ENCODE measurements around the gene POR.
"Not testable (repeated sequence)": the region's sequence is repeated elsewhere in the genome, so short reads cannot be mapped to it uniquely, and the experiment has no call there.

Gene POR

DNA sequence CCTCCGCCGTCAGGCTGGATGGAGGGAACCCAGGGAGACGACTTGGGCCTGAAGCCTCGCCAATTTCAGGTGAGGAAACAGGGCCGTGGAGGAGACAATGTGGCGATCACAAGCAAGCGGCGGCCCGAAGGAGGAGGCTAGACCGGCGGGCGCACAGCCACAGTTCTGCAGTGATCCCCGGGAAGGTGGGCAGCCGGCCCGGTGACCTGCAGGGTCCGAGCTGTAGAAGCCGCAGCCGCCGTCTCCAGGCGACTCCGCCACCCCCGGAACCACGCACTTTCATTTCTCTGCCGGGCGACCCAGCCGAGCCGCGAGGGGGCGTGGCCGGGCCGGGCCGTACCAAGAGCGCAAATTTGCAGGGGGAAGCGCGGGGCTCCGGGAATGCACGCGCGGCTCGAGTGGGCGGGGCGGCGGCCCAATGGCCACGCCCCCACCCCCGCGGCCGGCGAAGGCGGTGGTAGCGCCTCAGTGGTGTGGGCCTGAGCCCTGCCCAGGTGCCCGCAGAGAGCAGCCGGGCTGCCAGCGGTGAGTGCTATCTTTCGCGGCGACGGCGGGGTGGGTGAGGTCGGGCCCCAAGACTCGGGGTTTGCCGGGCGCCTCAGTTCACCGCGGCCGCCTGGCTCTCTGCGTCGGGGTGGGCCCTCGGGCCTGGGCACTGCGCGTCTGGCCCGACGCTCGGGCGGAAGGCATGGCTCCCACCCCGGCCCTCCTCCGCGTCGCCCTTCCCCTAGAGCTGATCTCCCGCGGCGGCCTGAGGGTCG, at the start of gene POR:
POR (plus strand) TSS at position 501 of the 761 bp plus-strand sequence. CDS start 38,847 bp downstream, outside the sequence.
- DNase-seq = peak; percentile 94 to 97 (median 96)

DNA sequence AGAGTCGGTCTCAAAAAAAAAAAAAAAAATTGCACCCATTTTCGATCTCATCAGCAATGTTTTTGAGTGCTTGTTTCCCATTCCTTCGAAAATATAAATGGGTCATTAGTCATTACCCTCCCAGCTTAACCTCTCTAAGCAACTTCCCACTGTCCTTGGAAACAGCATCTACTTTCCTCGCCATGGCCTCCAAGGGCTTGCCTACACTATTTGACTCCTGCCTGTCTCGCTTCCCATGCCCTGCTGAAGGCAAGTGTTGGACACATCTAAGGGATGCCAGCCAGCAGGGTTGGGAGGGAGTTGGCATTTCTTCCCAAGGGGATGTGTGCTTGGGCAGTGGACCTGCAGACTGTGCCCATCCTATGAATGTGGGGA, 48.9 kb upstream of the POR start:
- no peak for DNase-seq

DNA sequence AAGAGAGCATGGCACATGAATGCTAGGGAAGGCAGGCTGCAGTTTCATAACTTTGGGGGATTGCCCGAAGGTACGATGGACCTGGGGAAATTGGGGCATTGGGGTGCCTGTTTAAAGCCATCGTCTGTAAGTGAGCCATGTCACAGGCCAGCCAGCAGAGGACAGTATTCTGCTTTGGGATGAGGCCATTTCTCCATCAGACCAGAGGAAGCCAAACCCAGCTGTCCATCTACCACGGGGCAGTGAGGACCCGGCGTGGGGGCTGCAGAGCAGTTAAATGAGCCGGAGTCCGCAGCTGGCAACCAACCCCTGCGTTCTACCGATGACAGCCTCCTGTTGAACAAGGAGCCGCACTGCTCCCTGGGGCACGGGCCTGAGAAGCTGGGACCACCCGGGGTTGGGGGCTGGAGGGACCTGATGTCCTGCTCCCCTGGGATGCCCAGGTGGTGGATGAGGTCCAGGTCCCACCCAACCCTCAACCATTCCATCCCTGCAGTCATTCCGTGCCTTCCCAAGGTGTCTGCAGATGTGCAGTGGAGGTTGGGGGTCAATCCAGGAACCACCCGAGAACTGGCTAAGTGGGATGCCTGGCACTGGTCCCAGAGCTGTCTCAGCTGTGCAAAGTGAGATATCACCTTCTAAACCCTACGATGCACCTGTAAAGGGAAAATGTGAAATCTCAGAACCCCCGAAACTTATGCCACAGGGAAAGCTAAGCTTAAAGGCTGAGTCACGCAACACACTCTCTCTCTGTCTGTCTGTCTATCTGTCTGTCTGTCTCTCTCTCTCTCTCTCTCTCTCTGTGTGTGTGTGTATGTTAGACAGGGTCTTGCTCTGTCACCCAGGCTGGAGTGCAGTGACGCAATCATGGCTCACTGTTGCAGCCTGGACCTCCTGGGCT, 48.2 kb upstream of the POR start:
- DNase-seq = peak in 2 of 4 experiments; percentile 13 to 20

DNA sequence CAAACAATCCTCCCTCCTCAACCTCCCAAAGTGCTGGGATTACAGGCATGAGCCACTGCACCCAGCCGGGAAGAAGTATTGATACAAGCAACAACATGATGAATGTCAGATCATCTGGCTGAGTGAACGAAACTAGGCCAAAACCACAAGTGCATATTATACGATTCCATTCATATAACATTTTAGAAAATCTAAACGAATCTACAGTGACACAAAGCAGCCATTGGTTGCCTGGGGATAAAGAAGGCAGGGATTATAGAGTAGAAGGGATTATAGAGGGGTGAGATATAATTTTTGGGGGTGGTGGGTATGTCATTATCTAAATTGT, 47.6 kb upstream of the POR start:
- no peak for DNase-seq

DNA sequence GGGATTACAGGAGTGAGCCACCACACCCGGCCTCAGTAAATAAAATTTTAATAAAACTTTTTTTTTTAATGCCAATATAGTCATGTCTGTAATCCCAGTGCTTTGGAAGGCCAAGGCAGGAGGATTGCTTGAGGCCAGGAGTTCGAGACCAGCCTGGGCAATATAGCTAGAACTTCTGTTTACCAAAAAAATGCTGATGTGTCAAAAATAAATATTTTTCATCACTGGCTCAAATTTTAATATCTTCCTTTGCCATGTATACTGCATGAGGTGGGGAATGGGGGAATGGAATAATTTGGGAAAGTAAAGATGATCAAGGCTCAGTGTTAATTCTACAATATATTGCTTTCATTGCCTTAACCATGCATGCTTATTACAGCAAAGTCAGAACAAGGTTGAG, 46.8 kb upstream of the POR start:
- no peak for DNase-seq

DNA sequence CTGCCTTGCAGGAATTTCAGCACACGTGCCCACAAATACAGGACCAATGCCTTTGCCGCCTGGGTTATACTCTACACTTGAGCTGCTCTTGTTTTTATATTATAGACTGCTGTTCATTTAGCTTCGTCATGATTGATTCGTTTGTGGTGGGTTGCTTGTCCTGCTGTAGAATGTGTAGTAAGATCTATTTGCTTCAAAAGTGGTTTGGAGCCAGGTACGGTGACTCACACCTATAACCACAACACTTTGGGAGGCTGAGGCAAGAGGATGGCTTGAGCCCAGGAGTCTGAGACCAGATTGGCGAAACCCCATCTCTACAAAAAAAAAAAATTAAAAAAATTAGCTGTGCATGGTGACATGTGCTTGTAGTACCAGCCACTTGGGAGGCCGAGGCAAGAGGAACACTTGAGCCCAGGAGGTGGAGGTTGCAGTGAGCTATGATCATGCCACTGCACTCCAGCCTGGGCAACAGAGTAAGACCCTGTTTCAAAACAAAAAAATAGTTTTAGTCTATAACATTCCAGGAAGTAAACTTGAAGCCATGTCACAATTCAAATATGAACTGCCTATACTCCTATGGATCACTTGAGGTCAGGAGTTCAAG, 45.1 kb upstream of the POR start:
- DNase-seq = no peak

DNA sequence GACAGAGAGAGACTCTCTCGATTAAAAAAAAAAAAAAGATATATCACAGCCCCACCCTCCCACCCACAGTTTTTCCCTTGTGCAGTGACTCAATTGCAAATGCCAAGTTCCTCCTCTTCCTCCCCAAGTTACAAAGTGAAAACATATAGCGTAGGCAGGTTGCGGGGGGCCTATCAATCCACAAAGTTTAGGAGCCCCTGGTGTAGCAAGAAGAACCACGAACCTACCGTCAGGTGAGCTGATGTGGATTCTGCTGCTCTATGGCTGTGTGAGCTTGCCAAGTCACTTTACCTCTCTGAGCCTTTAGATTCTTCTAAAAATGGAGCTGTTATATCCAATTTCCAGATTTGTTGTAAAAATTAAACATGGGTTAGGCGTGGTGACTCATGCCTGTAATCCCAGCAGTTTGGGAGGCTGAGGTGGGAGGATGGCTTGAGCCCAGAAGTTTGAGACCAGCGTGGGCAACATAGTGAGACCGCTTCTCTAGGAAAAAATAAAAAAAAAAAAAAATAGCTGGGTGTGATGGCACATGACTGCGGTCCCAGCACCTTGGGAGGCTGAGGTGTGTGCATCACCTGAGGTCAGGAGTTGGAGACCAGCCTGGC, 44.3 kb upstream of the POR start:
- no peak for DNase-seq

DNA sequence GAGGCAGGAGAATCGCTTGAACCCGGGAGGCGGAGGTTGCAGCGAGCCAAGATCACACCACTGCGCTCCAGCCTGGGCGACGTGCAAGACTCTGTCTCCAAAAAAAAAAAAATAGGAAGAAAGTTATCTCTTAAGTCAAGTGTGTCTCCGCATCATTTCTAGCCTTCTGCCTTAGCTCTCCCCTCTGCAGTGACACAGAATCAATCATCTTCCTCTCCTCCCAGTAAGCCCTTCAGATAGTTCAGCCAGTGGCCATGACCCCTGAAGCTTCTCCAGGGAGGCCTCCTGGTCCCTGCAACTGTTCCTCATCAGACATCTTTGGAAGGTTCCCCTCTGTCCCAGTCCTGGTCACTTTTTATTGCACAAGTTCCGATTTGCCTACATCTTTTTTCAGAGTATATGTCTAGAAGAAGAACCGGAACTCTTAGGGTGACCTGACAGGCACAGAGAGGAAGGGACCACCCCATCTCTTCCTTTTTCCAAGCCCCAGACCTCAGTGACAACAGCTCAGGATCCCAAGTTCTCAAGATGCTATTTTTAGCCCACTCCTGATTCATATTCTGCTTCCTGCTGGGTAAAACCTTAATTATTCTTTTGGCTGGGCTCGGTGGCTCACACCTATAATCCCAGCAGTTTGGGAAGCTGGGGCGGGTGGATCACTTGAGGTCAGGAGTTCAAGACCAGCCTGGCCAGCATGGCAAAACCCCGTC, 42.7 kb upstream of the POR start:
- DNase-seq = no peak

DNA sequence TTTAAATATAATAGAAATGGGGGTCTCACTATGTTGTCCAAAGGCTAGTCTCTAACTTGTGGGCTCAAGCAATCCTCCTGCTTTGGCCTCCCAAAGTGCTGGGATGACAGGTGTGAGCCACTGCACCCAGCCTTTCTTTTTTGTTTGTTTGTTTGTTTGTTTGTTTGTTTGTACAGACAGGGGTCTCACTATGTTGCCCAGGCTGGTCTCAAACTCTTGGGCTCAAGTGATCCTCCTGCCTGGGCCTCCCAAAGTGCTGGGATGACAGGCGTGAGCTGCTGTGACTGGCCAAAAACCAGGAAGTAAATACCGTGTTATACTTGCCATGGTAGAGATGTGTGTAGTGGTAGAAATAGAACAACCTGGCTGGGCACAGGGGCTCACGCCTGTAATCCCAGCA, 40.8 kb upstream of the POR start:
- not testable (repeated sequence) for DNase-seq

DNA sequence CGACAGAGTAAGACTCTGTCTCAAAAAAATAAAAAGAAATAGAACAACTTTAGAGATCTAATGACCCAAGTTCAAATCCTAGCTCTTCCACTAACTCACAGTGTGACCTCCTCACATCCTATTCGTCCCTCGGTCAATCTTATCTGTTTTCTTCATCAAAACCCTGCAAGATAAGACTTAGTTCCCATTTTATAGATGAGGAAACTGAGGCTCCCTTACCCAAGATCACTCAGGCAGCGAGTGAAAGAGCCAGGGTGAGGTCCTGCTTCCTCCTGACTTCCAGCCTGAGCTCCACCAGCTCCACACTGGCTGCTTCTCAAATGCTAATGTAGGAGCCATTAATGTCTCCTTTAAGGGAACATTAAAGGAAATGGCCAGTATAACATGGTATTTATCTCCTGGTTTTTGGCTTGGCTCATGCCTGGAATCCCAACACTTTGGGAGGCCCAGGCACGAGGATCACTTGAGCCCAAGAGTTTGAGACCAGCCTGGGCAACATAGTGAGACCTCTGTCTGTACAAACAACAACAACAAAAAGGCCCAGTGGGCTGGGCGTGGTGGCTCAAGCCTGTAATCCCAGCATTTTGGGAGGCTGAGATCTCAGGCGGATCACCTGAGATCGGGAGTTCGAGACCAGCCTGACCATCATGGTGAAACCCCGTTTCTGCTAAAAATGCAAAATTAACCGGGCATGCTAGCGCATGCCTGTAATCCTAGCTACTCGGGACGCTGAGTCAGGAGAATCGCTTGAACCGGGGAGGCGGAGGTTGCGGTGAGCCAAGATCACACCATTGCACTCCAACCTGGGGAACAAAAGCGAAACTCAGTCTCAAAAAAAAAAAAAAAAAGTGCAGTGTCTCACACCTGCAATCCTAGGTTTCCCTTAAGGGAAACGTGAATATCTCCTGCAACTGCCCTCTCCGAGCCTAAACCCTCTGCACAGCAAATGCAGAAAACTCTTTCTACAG, 39.6 kb upstream of the POR start:
- no peak for DNase-seq

DNA sequence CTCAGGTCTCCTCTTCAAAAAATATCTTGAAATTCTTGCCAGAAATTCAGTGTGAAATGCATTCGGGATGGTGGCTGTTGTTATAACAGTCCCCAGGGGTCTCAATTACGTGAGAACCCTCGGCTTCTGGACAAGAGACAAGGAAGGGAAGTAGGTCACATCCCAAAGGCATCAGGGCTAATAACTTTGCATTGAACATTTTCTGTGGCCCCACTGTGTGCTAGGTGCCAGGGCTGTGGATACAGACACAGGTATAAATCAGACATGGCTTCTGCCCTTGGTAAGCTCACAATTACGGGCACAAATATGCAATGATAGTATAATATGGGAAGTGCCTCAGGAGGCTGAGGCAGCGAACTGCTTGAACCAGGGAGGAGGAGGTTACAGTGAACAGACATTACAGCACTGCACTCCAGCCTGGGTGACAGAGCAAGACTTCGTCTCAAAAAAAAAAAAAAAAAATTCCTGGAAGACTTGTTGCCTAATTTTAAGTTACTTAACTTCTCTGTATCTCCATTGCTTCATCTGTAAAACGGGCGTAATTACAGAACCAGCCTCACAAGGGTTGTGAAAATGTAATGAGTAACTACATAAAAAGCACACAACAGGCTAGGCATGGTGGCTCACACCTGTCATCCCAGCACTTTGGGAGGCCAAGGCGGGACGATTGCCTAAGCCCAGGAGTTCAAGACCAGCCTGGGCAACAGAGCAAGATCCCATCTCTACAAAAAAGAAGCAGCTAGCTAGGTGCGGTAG, 38.7 kb upstream of the POR start:
- DNase-seq = no peak

DNA sequence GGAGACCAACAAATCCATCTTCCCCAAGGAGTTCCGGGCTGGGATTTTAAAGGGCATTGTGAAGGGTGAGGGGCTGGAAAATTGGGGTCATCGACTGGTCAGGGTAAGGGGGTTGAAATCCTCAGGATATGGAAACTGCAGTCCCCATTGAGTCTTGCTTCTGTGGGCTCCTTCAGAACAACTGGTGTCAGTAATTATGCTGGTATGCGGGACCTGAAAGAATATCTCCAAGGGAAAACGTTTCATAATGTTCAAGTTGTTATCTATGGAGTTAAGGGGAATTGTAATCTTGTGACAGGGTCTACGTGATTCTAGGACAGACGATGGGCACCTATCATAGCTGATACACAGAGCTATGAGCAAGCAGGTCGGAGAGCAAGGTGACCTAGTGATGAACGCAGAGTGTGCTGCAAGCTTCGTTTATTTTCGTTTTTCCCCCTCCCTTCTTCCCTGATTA, 36.6 kb upstream of the POR start:
- no peak for DNase-seq

DNA sequence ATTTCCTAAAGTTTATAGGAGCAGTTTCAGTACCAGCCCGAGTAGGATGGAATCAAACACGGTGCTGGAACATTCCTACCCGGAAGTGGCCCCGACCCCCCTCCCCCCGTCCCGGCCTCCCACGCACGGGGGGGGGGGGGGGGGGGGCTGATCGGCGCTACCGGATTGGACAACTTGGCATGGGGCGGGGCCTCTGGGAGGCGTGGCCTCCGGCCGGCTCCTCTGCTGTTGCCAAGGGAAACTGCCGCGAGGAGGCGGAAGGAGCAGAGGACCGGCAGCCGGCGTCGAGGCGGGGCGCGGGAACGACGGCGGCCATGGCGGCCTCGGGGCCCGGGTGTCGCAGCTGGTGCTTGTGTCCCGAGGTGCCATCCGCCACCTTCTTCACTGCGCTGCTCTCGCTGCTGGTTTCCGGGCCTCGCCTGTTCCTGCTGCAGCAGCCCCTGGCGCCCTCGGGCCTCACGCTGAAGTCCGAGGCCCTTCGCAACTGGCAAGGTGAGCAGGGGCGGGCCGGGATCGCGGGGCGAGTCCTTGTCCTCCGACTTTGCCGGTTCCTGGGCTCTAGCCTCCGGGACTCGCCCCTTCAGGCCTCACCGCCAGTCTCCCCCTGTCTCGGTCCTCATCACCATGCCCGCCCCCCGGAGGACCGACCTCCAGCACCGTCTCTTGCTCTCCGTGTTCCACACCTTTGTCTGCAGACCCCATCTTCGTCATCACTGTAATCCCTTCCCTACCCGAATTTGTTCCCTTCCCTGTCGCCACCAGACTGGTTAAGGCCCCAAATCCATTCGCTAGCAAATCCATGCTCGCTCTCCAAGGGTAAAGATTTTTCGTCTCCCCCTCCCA, 36.0 kb upstream of the POR start, which contains the start of gene RHBDD2:
RHBDD2 (plus strand) TSS at position 266 of the 843 bp plus-strand sequence; CDS start at position 315, 49 bp downstream.
- peak; percentile 96 to 99 (median 97) for DNase-seq

DNA sequence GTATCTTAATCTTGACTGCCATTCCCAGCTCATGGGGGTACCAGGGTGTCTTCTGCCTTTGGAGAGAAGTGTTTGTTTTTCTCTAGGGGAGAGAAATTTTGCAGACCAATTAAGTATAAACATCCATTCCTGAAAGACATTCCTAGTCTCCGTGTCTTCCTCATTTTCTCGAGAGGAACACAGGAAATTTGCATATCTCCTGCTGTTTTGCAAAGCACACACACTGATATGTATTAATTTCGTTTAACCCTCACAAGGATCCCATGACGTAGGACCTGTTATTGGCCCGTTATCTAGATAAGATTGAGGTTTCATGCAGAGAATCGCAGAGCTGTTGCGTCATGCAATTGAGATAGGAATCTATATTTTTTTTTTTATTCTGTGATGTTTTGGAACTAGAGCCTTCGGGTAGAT, 35.2 kb upstream of the POR start:
- no peak for DNase-seq

DNA sequence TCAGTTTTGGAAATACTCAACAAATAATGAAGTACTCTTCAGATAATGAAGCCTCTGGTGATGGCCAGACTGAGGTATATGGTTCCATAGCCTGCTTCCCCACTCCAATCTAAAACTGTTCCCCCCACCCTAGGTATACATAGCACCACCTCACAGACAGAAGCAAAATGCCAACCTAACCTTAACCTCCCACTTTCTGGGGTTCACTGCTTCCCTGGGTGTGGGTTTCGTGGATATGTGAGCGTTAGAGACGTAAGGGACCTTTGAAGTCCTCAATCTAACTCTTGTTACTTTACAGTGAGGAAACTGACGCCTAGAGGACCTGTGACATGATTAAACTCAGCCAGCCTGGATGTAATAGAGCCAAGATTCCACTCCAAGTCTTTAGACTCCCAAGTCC, 34.7 kb upstream of the POR start:
- no peak for DNase-seq

DNA sequence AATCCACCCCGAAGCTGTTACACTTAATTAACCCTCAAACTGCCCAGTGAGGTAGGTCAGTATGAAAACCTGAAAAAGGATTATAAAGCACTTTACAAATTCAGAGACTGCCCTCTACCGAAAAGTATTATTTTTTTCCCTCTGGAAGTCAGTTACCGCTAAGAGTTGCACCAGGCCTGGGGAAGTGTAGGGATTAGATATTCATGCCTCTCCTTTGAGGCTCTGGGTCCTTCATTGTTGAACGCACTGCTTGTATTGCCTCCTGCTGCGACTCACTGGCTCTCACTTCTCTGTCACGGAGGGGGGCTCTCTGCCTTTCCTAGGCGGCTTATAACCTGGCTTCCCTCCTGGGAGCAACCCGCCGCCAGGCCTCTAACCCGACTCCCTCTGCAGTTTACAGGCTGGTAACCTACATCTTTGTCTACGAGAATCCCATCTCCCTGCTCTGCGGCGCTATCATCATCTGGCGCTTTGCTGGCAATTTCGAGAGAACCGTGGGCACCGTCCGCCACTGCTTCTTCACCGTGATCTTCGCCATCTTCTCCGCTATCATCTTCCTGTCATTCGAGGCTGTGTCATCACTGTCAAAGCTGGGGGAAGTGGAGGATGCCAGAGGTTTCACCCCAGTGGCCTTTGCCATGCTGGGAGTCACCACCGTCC, 33.4 kb upstream of the POR start:
- no peak for DNase-seq

DNA sequence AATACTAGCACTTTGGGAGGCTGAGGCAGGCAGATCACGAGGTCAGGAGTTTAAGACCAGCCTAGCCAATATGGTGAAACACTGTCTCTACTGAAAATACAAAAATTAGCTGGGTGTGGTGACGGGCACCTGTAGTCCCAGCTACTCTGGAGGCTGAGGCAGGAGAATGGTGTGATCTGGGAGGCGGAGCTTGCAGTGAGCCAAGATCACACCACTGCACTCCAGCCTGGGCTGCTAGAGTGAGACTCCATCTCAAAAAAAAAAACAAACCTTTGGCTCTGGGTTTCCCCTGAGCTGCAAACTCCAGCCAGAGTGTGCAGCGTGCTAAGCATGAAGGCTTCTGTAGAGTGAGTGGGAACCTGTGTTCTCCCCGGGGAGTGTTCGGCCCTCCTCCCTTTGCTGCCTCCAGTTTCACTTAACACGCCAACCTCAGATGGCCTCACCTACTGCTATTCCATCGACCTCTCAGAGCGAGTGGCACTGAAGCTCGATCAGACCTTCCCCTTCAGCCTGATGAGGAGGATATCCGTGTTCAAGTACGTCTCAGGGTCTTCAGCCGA, 31.6 kb upstream of the POR start:
- not testable (repeated sequence) for DNase-seq

DNA sequence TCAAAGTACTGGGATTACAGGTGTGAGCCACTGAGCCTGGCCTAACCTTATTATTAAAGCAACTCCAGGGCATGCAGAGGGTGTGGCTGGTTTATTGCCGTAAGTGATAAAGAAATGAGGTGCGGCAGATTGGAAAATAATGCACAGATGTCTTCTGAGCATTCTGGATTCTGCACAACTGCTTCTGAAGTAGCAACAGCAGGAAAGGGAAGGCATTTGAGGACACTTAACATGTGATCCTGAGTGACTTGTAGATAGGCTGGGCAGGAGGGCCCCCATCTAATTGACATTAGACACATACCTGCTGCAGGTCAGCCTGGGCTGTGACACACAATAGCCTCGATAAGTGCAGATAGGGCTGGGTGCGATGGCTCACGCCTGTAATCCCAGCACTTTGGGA, 30.5 kb upstream of the POR start:
- no peak for DNase-seq

DNA sequence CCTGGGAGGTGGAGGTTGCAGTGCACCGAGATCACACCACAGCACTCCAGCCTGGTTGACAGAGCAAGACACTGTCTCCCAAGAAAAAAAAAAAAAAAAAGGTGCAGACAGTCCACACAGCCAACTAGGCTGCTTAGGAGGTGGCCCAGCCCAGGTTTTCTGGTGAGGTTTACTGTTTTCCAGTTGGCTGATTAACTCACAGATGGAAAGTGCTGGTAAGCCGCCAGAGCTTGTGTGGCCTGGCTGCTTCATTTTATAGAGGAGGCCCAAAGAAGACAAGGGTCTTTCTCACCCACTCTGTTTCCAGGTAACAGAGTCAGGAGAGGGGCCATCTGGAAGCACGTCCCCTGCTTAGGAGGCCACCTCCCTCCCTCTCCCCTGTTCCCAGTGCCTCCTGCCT, 29.9 kb upstream of the POR start:
- DNase-seq = no peak
